ENCODE results near the gene NUP98.
A peak's percentile ranks its signal among the peaks of the same experiment; 100 is the strongest.
"Not testable (repeated sequence)": the region's sequence is repeated elsewhere in the genome, so short reads cannot be mapped to it uniquely, and the experiment has no call there.

The NUP98 gene

DNA sequence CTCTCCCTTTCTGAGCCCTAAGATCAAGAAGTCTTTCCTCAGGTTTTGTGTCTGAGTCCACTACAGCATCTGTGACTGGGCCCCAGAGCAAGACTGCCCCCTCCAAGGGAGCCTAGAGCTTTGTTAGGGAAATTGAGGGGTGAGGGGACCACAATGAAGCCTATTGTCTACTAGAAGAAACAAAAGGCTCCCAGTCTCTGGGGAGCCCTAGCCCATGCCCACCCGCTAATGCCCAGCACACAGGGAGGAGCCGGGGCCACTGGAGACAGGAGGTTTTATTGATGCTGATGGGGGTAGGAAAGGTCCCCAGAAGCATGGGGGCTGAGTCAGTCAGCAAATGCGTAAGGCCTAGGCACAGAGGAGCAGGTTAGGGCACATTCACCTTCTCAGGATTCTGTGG lies 29.4 kb upstream of the NUP98 start:
- DNase-seq (ENCODE audit: low spot score), result no peak

DNA sequence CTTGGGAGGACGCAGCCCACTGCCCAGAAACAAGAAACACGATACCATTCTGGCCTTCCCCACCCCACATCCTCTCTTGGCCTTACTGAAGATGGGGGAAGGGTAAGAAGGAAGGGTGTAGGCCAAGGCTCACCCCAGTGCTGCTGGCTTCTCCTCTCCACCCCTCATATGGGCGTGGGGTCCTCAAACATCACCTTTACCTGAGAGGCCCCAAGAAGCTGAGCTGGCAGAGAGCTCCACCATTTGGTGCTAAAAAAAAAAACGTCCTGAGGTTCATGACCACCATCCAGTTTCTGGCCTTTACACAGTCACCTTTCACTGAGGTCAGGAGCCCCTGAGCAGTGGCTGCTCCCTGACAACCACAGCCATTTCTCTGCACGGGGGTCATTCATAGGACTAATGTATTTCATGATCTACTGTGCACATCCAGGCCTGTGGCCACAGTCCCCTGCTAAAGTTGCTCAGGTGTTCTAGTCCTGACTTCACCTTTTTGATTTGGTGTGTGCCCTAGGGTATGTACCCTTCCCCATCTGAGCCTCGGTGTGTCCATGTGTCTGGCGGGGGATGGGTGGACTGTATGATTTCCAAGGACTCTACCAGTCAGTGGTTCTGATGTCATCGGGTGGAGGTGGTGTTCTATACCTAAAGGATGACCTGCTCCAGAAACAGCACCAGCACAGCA lies 28.3 kb upstream of the NUP98 start:
- DNase-seq (ENCODE audit: low spot score), result no peak

GRCh38 chr11:3824714-3825472 lies 27.5 kb upstream of the NUP98 start:
- DNase-seq (ENCODE audit: low spot score), result peak; percentile 79

GRCh38 chr11:3823762-3824506 lies 26.6 kb upstream of the NUP98 start:
- no peak for DNase-seq (ENCODE audit: low spot score)

DNA sequence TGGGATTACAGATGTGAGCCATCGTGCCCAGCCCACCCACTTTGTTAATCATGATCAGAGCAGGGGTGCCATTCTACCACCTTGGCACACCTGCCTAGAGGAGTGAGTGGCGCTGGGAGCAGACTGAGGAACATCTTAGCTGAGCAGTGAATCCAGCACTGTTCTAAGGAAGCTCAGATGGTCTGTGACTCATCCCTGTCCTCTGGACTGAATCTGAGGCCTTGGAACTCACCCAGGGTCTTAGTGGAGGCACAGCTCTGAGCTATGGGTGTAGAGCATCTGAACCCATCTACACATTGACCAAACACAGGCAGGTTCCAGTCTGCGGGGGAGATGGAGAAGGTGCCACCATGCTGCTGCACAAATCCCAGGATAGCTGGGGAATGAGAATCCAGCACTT lies 25.9 kb upstream of the NUP98 start:
- no peak for DNase-seq (ENCODE audit: low spot score)

DNA sequence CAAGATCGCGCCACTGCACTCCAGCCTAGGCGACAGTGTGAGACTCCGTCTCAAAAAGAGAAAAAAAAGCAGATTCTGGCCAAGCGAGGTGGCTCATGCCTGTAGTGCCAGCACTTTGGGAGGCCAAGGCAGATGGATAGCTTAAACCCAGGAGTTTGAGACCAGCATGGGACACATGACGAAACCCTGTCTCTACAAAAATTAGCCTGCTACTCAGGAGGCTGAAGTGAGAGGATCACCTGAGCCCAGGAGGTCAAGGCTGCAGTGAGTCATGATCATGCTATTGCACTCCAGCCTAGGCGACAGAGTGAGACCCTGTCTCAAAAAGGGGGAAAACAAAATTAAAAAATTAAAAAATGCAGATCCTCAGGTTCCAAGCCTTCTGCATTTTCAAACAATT lies 25.0 kb upstream of the NUP98 start:
- no peak for DNase-seq (ENCODE audit: low spot score)

DNA sequence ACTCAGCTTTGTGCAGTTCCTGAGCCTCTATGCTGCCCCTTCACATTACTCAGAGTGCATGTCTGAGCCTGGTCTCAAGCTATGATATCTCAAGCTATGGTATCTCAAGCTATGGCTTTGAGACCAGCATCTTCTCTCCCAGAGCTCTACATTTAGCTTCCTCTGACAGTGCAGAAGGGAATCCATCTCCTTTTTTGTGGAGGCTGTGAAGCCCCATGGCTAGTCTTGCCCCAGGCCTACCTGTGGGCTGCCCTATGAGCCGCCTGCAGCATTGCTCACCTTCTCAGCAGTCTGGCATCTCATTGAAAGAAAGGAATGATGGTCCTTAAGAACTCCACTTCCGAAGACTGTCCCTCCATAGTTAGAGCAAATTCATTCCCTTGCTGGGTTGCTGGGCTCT lies 23.6 kb upstream of the NUP98 start:
- DNase-seq (ENCODE audit: low spot score), result no peak

DNA sequence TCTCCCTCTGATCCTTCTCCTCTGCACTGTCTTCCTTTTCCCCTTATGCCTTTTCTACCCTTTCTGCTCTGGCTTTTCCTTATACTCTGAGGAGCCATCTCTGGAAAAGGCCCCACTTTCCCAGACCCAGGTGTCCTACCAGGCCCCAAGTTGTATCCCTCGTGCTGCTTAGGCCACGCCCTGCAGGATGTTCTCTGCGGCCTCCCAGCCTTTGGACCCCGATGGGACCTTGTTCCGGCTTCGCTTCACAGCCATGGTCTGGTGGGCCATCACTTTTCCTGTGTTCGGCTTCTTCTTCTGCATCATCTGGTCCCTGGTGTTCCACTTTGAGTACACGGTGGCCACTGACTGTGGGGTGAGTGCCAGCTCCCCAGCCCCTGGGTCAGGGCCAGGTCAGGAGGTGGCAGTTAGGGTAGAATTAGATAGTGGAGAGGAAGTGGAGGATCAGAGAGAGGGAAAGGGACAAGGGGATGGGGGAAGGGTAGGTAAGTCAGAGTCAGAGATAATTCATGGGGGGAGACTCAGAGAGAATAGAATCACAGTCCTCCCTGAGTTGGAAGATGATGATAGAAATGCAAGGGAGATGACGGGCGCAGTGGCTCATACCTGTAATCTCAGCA lies 19.9 kb upstream of the NUP98 start:
- no peak for DNase-seq (ENCODE audit: low spot score)

DNA sequence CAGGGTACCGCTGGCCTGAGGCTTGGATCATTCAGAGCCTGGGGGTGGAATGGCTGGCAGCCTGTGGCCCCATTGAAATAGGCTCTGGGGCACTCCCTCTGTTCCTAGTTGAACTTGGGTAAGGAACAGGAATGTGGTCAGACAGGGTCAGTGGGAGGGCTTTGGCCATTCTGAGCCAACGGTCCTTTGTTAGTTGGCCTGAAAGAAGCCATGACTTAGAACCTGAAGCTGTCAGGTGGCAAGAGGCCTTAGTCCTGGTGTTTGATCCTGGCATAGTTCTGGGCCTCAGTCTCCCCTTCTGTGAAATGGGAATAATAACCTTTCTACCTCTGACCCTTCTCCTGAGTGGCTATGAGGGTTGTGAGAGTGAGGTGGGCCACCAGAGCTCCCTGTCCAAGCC lies 19.3 kb upstream of the NUP98 start:
- no peak for DNase-seq (ENCODE audit: low spot score)

DNA sequence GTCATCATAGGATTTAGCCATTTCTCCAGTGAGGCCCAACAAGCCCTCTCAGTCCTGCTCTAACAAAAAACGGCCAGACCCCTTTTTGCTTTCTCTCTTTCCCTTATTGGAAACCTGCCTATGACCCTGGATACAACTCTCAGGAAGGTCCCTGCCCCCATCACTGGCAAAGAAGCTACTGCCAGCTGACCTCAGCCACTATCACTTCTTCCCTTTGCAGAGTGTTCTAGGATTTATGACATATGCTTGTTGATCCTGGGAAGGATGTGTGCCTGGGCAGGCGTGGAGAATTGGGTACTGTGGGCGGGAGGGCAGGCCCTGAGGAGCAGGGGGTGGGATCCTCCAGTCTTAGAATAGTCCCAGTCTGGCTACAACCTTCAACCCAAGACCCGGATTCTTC lies 18.5 kb upstream of the NUP98 start:
- DNase-seq (ENCODE audit: low spot score), result no peak

- not testable (repeated sequence) for DNase-seq (ENCODE audit: low spot score)
Observed at GRCh38 chr11:3814832-3815231, 17.5 kb upstream of the NUP98 start.

GRCh38 chr11:3810951-3811350 lies 13.6 kb upstream of the NUP98 start:
- DNase-seq (ENCODE audit: low spot score), result no peak

GRCh38 chr11:3810446-3810845 lies 13.1 kb upstream of the NUP98 start:
- DNase-seq (ENCODE audit: low spot score), result no peak

DNA sequence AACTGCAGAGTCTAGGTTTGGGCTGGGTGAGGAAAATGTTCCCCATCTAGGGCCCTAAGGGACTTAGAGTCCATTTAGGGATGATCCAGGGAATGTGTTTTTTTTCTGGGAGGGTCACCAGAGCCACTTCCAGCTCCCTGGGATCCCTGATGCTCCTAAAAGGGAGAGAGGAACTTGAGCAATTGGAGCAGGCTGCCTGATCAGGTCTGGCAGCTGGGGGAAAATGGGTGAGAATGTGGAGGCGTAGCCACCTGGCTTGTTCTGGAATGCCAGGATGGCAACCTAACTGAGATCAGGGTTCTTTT lies 12.2 kb upstream of the NUP98 start:
- DNase-seq (ENCODE audit: low spot score), result no peak

- DNase-seq (ENCODE audit: low spot score), result peak; percentile 72
Observed at GRCh38 chr11:3808861-3809623, 11.7 kb upstream of the NUP98 start.

GRCh38 chr11:3807909-3808860 lies 10.8 kb upstream of the NUP98 start, which contains the start of gene PGAP2:
Gene PGAP2, plus strand, starts transcription at chr11:3808560. Its CDS starts 2,700 bp downstream, at chr11:3811260.
- DNase-seq (ENCODE audit: low spot score), result peak; percentile 69

DNA sequence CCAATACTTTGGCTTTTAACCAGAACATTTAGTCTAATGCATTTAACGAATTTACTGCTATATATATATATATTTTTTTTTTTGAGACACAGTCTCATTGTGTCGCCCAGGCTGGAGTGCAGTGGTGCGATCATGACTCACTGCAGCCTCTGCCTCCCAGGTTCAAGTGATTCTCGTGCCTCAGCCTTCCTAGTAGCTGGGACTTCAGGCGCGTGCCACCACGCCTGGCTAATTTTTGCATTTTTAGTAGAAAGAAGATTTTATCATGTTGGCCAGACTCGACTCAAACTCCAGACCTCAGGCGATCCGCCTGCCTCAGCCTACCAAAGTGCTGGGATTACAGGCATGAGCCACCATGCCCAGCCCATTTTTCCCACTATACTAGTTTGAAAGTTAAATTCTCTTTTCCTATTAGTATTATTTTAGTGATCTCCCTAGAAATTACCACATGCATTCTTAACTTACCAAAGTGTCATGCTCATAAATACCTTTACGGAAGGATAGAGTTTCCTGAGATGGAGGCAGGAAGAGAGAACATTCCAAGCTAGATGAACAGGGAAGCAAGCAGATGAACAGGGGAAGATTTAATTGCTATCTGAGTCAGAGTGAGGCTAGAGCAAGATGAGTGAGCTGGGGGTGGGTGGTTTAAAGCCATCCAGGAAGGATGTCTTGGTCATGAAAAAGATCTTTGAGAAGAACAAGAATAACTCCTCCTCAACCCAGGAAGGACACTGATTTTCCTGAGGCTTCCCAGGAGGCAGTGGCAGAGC lies 6.6 kb upstream of the NUP98 start:
- no peak for DNase-seq (ENCODE audit: low spot score)

- DNase-seq (ENCODE audit: low spot score), result no peak
Observed at GRCh38 chr11:3802011-3802790, 4.8 kb upstream of the NUP98 start.

DNA sequence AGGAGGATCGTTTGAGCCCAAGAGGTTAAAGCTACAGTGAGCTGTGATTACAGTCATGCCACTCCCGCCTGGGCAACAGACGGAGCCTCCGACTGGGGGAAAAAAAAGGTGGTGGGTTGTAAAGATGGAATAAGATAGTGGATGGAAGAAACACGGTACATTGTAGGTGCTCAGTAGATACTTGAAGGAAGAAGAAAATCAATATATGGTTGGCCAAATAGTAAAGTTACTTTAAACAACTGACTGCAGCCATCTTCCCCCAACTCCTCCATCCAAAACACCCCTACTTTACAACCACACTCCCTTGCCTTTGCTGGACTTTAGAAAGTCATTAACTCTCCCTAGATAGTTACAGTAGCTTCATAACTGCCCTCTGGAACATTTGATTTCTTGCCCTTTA lies 2.5 kb upstream of the NUP98 start:
- DNase-seq (ENCODE audit: low spot score), result no peak

Data from HuH-7.5 (cell line).